Naive thymus-derived CD4-positive, alpha-beta T cell (primary cell): ENCODE measurements around the gene PPFIA3. TPM values are rescaled to one million over a fixed set of nuclear protein-coding genes. Genes with fewer than 3 reads are reported as not detected.

Source experiments
- ATAC-seq: fragments of 150-1000 bp; cut with Tn5 transposase; 2 replicates; pipeline ENCODE4 v1.10.0; 2021; ENCODE audit warnings: mild to moderate bottlenecking, moderate library complexity
- CTCF ChIA-PET: fragments of 350-600 bp; sonication (Branson Sonifier 250); formaldehyde crosslinking; loops from one replicate; lab custom pipeline; 2021; ENCODE audit warnings: antibody characterized with exemption; lab: Charles Lee
- POLR2A ChIA-PET: fragments of 350-600 bp; sonication (Branson Sonifier 250); formaldehyde crosslinking; loops from one replicate; lab custom pipeline; 2021; ENCODE audit warnings: antibody characterized with exemption, inconsistent platforms; lab: Charles Lee
- DNase-seq, 9 donors: peaks; one replicate each; pipeline versions ENCODE4 v3.0.0 to v3.0.0-alpha.2; 2020 to 2022; ENCODE audit warnings: mixed read lengths in 1 of 9
- H3K27ac ChIP-seq: one replicate; pipeline ENCODE4 v1.7.0; 2013; ENCODE audit warnings: mild to moderate bottlenecking, low read depth, low read length, moderate library complexity
- H3K27me3 ChIP-seq, 2 donors: one replicate each; pipeline ENCODE4 v1.7.0; 2013; ENCODE audit warnings: low read length in 2 of 2, mild to moderate bottlenecking in 2 of 2, moderate library complexity in 2 of 2; ENCODE audit not compliant: control insufficient read depth in 2 of 2, insufficient read depth in 2 of 2
- H3K36me3 ChIP-seq, 3 experiments: 1 replicate in 2 of 3; 2 replicates in 1 of 3; pipeline ENCODE4 v1.7.0; 2013; ENCODE audit warnings: low read length in 3 of 3, mild to moderate bottlenecking in 3 of 3, moderate library complexity in 1 of 3; ENCODE audit not compliant: insufficient read depth in 3 of 3, control insufficient read depth in 2 of 3
- H3K4me1 ChIP-seq, 2 donors: one replicate each; pipeline ENCODE4 v1.7.0; 2013; ENCODE audit warnings: low read length in 2 of 2, mild to moderate bottlenecking in 2 of 2, moderate library complexity in 1 of 2; ENCODE audit not compliant: control insufficient read depth in 2 of 2, insufficient read depth in 2 of 2
- H3K4me3 ChIP-seq: 2 replicates; pipeline ENCODE4 v1.7.0; 2013; ENCODE audit warnings: mild to moderate bottlenecking, low read length
- H3K9me3 ChIP-seq, 3 experiments: 1 replicate in 2 of 3; 2 replicates in 1 of 3; pipeline ENCODE4 v1.7.0; 2013; ENCODE audit warnings: low read length in 3 of 3; ENCODE audit not compliant: control insufficient read depth in 2 of 3
- H3K27ac Mint-ChIP-seq, 9 donors: one replicate each; pipeline ENCODE4 v1.8.0; 2020 to 2022; ENCODE audit warnings: mixed read lengths in 9 of 9, mild to moderate bottlenecking in 8 of 9, moderate library complexity in 5 of 9, inconsistent platforms in 2 of 9
- H3K27me3 Mint-ChIP-seq, 5 donors: one replicate each; pipeline ENCODE4 v1.8.0; 2021 to 2022; ENCODE audit warnings: mixed read lengths in 5 of 5, mild to moderate bottlenecking in 1 of 5
- H3K36me3 Mint-ChIP-seq, 5 donors: one replicate each; pipeline ENCODE4 v1.8.0; 2020 to 2022; ENCODE audit warnings: mixed read lengths in 5 of 5, mild to moderate bottlenecking in 3 of 5, inconsistent platforms in 1 of 5
- H3K4me1 Mint-ChIP-seq, 7 donors: one replicate each; pipeline ENCODE4 v1.8.0; 2020 to 2022; ENCODE audit warnings: mixed read lengths in 7 of 7, mild to moderate bottlenecking in 3 of 7, inconsistent platforms in 1 of 7
- H3K4me3 Mint-ChIP-seq, 10 donors: one replicate each; pipeline ENCODE4 v1.8.0; 2020 to 2022; ENCODE audit warnings: mild to moderate bottlenecking in 10 of 10, mixed read lengths in 10 of 10, moderate library complexity in 6 of 10, inconsistent platforms in 2 of 10
- H3K9me3 Mint-ChIP-seq, 11 donors: one replicate each; pipeline ENCODE4 v1.8.0; 2020 to 2022; ENCODE audit warnings: mixed read lengths in 11 of 11, mild to moderate bottlenecking in 4 of 11, inconsistent platforms in 1 of 11, moderate library complexity in 1 of 11
- intact Hi-C, 2 donors: fragments of 100-400 bp; cut with micrococcal nuclease; formaldehyde crosslinking; loops; one replicate each; pipeline ENCODE4 v1.15.1; 2023
- polyA plus RNA-seq, 2 donors: library from polyadenylated mRNA; unstranded; fragments of 300-500 nt; fragmentation: Illumina TruSeq; gene quantifications; one replicate each; pipeline ENCODE4 v1.2.3, GENCODE V29; 2021
- total RNA-seq, 6 experiments: library from RNA in 5 of 6; stranded (reverse) in 5 of 6; gene quantifications; 1 replicate in 5 of 6; 2 replicates in 1 of 6; pipeline ENCODE4 v1.2.3 and lab custom pipeline; 2021 to 2026

The PPFIA3 gene
- total and polyA plus RNA-seq, 7 experiments from 2014 or later: 0.15 to 4.9 (median 2.6) TPM

DNA sequence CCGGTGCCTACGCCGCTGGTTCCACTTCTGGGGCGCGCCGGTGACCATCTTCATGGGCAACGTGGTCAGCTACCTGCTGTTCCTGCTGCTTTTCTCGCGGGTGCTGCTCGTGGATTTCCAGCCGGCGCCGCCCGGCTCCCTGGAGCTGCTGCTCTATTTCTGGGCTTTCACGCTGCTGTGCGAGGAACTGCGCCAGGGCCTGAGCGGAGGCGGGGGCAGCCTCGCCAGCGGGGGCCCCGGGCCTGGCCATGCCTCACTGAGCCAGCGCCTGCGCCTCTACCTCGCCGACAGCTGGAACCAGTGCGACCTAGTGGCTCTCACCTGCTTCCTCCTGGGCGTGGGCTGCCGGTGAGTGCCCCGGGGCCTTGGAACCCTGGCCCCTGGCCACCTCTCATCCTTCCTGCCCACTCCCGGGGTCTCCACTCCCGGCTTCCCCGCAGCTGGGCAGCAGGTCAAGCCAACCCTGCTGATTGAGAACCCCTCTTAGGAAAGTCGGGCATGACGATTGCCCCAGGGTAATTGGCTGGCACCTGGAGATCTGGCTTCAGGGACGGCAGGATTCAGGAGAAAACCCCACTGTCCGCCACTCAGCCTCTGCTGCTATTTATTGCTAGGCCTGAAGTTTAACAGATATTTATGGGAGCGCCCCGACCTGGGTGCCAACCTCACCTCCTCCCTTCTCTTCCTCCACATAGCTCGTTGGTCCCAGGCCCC is 77.3 kb downstream of the PPFIA3 start:
- Histone ChIP-seq H3K36me3 (no peaks in the 10 kb centered on the region), H3K4me1 (no peaks in the 10 kb centered on the region), H3K27ac (no peak overlapping the region), H3K9me3 (no peaks in the 10 kb centered on the region), H3K27me3 (no peaks in the 10 kb centered on the region), H3K4me3 (no peak overlapping the region)
- CTCF ChIA-PET: no interaction called here
- intact Hi-C loops: no loop called here
- no peak for DNase-seq
- Mint-ChIP-seq H3K9me3 (no peaks in the 10 kb centered on the region), H3K27ac (no peak overlapping the region), H3K36me3 (no peaks in the 10 kb centered on the region), H3K4me1 (peaks cover 0 to 9% (median 0%) of the 10 kb centered on the region in 7 donors), H3K4me3 (no peak overlapping the region), H3K27me3 (peaks cover 0 to 12% (median 0%) of the 10 kb centered on the region in 5 donors)
- no peak for ATAC-seq
- POLR2A ChIA-PET: interaction anchor here (1.1 kb wide), 1 partner anchor 99 kb away, joined by 3 read pairs; no protein-coding TSS in a partner anchor

DNA sequence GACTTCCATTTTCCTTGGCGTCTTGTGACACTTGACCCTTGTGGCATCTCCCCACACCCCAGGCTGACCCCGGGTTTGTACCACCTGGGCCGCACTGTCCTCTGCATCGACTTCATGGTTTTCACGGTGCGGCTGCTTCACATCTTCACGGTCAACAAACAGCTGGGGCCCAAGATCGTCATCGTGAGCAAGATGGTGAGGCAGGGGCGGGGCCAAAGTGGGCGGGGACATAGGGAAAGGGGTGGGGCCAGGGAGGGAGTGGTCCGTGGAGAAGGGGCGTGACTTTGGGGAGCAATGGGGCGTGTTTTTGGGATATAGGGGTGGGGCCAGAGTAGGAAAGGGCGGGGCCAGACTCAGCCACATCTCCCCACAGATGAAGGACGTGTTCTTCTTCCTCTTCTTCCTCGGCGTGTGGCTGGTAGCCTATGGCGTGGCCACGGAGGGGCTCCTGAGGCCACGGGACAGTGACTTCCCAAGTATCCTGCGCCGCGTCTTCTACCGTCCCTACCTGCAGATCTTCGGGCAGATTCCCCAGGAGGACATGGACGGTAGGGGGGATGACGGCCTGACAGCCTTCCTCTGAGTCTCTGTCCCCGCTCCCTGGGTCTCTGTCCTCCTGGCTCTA is 81.0 kb downstream of the PPFIA3 start:
- Histone ChIP-seq H3K36me3 (no peaks in the 10 kb centered on the region), H3K27me3 (no peaks in the 10 kb centered on the region), H3K9me3 (no peaks in the 10 kb centered on the region), H3K4me1 (no peaks in the 10 kb centered on the region), H3K27ac (no peak overlapping the region), H3K4me3 (no peak overlapping the region)
- Mint-ChIP-seq H3K36me3 (no peaks in the 10 kb centered on the region), H3K27me3 (peaks cover 0 to 3% (median 0%) of the 10 kb centered on the region in 5 donors), H3K9me3 (peaks cover 0 to 2% (median 0%) of the 10 kb centered on the region in 11 donors), H3K4me1 (peaks cover 0 to 9% (median 0%) of the 10 kb centered on the region in 7 donors), H3K4me3 (no peak overlapping the region), H3K27ac (no peak overlapping the region)
- ChIA-PET CTCF (interaction anchor here (0.6 to 1.1 kb wide), 2 partner anchors 8 to 128 kb away, joined by 3 to 4 read pairs; partner anchors contain the start of gene KCNA7), POLR2A (no interaction called here)
- ATAC-seq: no peak
- DNase-seq: no peak
- intact Hi-C loops: no loop called here

Other genes with a start within 250 kb of the PPFIA3 start
- gene PPP1R15A, start 247.1 kb upstream of the PPFIA3 start, total RNA-seq: 1,000 to 10,000 TPM in 1 of 5 experiments, 100 to 1,000 TPM in 1, 10 to 100 TPM in 3; 31.5 to 1,030 (median 71.9) TPM
- 10 to 100 TPM; 23.0 to 29.8 TPM for gene PPP1R15A, start 247.1 kb upstream of the PPFIA3 start, polyA plus RNA-seq
- not detected for gene TULP2, start 220.8 kb upstream of the PPFIA3 start, total RNA-seq
- gene TULP2, start 220.8 kb upstream of the PPFIA3 start, polyA plus RNA-seq: not detected
- gene NUCB1, start 219.2 kb upstream of the PPFIA3 start, total RNA-seq: 100 to 1,000 TPM; 128 to 252 (median 142) TPM
- 100 to 1,000 TPM in 1 of 2 donors, 10 to 100 TPM in 1; 70.5 to 150 TPM for gene NUCB1, start 219.2 kb upstream of the PPFIA3 start, polyA plus RNA-seq
- gene DHDH, start 185.8 kb upstream of the PPFIA3 start, total RNA-seq: 1 to 10 TPM; 1.1 to 1.7 (median 1.3) TPM
- 1 to 10 TPM; 1.0 to 2.7 TPM for gene DHDH, start 185.8 kb upstream of the PPFIA3 start, polyA plus RNA-seq
- 100 to 1,000 TPM in 3 of 5 experiments, 10 to 100 TPM in 2; 78.7 to 355 (median 122) TPM for gene BAX, start 164.7 kb upstream of the PPFIA3 start, total RNA-seq
- 10 to 100 TPM; 49.1 to 66.3 TPM for gene BAX, start 164.7 kb upstream of the PPFIA3 start, polyA plus RNA-seq
- 1,000 to 10,000 TPM in 4 of 5 experiments, 100 to 1,000 TPM in 1; 888 to 1,929 (median 1,286) TPM for gene FTL, start 154.2 kb upstream of the PPFIA3 start, total RNA-seq
- gene FTL, start 154.2 kb upstream of the PPFIA3 start, polyA plus RNA-seq: 1,000 to 10,000 TPM; 3,820 to 4,967 TPM
- 10 to 100 TPM; 27.3 to 82.3 (median 50.7) TPM for gene GYS1, start 126.2 kb upstream of the PPFIA3 start, total RNA-seq
- gene GYS1, start 126.2 kb upstream of the PPFIA3 start, polyA plus RNA-seq: 10 to 100 TPM; 22.6 to 40.3 TPM
- gene RUVBL2, start 125.7 kb upstream of the PPFIA3 start, total RNA-seq: 10 to 100 TPM; 23.4 to 94.0 (median 24.1) TPM
- gene RUVBL2, start 125.7 kb upstream of the PPFIA3 start, polyA plus RNA-seq: 10 to 100 TPM; 58.7 to 72.9 TPM
- gene LHB, start 102.5 kb upstream of the PPFIA3 start, total RNA-seq: not detected
- gene LHB, start 102.5 kb upstream of the PPFIA3 start, polyA plus RNA-seq: not detected
- gene CGB3, start 95.2 kb upstream of the PPFIA3 start, total RNA-seq: not detected
- gene CGB3, start 95.2 kb upstream of the PPFIA3 start, polyA plus RNA-seq: not detected
- gene CGB2, start 87.7 kb upstream of the PPFIA3 start, total RNA-seq: not detected
- not detected for gene CGB2, start 87.7 kb upstream of the PPFIA3 start, polyA plus RNA-seq
- gene CGB1, start 82.6 kb upstream of the PPFIA3 start, total RNA-seq: not detected
- not detected for gene CGB1, start 82.6 kb upstream of the PPFIA3 start, polyA plus RNA-seq
- not detected for gene CGB5, start 75.7 kb upstream of the PPFIA3 start, total RNA-seq
- gene CGB5, start 75.7 kb upstream of the PPFIA3 start, polyA plus RNA-seq: not detected
- not detected for gene CGB8, start 70.4 kb upstream of the PPFIA3 start, total RNA-seq
- gene CGB8, start 70.4 kb upstream of the PPFIA3 start, polyA plus RNA-seq: not detected
- gene CGB7, start 61.8 kb upstream of the PPFIA3 start, total RNA-seq: not detected
- gene CGB7, start 61.8 kb upstream of the PPFIA3 start, polyA plus RNA-seq: not detected
- gene NTF4, start 54.7 kb upstream of the PPFIA3 start, total RNA-seq: not detected
- gene NTF4, start 54.7 kb upstream of the PPFIA3 start, polyA plus RNA-seq: not detected
- not detected for gene KCNA7, start 46.8 kb upstream of the PPFIA3 start, total RNA-seq
- not detected for gene KCNA7, start 46.8 kb upstream of the PPFIA3 start, polyA plus RNA-seq
- gene SNRNP70, start 34.1 kb upstream of the PPFIA3 start, total RNA-seq: 100 to 1,000 TPM; 243 to 837 (median 449) TPM
- gene SNRNP70, start 34.1 kb upstream of the PPFIA3 start, polyA plus RNA-seq: 10 to 100 TPM; 48.0 to 63.1 TPM
- gene LIN7B, start 5.2 kb upstream of the PPFIA3 start, total RNA-seq: 10 to 100 TPM in 4 of 5 experiments, 1 to 10 TPM in 1; 3.7 to 21.7 (median 10.8) TPM
- gene LIN7B, start 5.2 kb upstream of the PPFIA3 start, polyA plus RNA-seq: 1 to 10 TPM; 4.0 to 5.7 TPM
- 1 to 10 TPM; 1.3 to 2.8 (median 2.2) TPM for gene C19orf73, start 401 bp upstream of the PPFIA3 start, total RNA-seq
- 1 to 10 TPM; 4.3 to 4.8 TPM for gene C19orf73, start 401 bp upstream of the PPFIA3 start, polyA plus RNA-seq
- gene HRC, start 35.9 kb downstream of the PPFIA3 start, total RNA-seq: not detected
- not detected for gene HRC, start 35.9 kb downstream of the PPFIA3 start, polyA plus RNA-seq
- 1 to 10 TPM in 1 of 5 experiments, under 1 TPM in 3, not detected in 1; 0.72 to 3.2 (median 0.85) TPM for gene TRPM4, start 38.2 kb downstream of the PPFIA3 start, total RNA-seq
- gene TRPM4, start 38.2 kb downstream of the PPFIA3 start, polyA plus RNA-seq: under 1 TPM in 1 of 2 donors, not detected in 1; 0.13 TPM
- gene SLC6A16, start 205.6 kb downstream of the PPFIA3 start, total RNA-seq: 1 to 10 TPM; 3.6 to 6.1 (median 5.3) TPM
- 1 to 10 TPM; 1.6 to 3.3 TPM for gene SLC6A16, start 205.6 kb downstream of the PPFIA3 start, polyA plus RNA-seq
- 100 to 1,000 TPM; 269 to 416 (median 345) TPM for gene CD37, start 215.9 kb downstream of the PPFIA3 start, total RNA-seq
- gene CD37, start 215.9 kb downstream of the PPFIA3 start, polyA plus RNA-seq: 100 to 1,000 TPM; 192 to 226 TPM
- under 1 TPM in 1 of 5 experiments, not detected in 4; 0.29 TPM for gene TEAD2, start 242.9 kb downstream of the PPFIA3 start, total RNA-seq
- not detected for gene TEAD2, start 242.9 kb downstream of the PPFIA3 start, polyA plus RNA-seq
- gene DKKL1, start 244.3 kb downstream of the PPFIA3 start, total RNA-seq: not detected
- not detected for gene DKKL1, start 244.3 kb downstream of the PPFIA3 start, polyA plus RNA-seq